Activated CD4-positive, alpha-beta T cell treated with anti-CD3 and anti-CD28 coated beads, Interleukin-2, amount 10 ng/mL, durations not matched to agents 24 days and 14 days (primary cell): ENCODE results near the gene GPN1. TPM values are rescaled to one million over a fixed set of nuclear protein-coding genes. Genes with fewer than 3 reads are reported as not detected.
A peak's percentile ranks its signal among the peaks of the same experiment; 100 is the strongest.
"Not testable (repeated sequence)": the region's sequence is repeated elsewhere in the genome, so short reads cannot be mapped to it uniquely, and the experiment has no call there.

Experiments
- DNase-seq: peaks from one replicate; pipeline ENCODE4 v3.0.0; 2022
- H3K27ac Mint-ChIP-seq: one replicate; pipeline ENCODE4 v1.8.0; 2022; ENCODE audit warnings: mild to moderate bottlenecking, mixed read lengths
- H3K27me3 Mint-ChIP-seq: one replicate; pipeline ENCODE4 v1.8.0; 2022; ENCODE audit warnings: mixed read lengths
- H3K36me3 Mint-ChIP-seq: one replicate; pipeline ENCODE4 v1.8.0; 2022; ENCODE audit warnings: low read depth, mild to moderate bottlenecking, mixed read lengths
- H3K4me1 Mint-ChIP-seq: one replicate; pipeline ENCODE4 v1.8.0; 2021; ENCODE audit warnings: mixed read lengths
- H3K4me3 Mint-ChIP-seq: one replicate; pipeline ENCODE4 v1.8.0; 2022; ENCODE audit warnings: mild to moderate bottlenecking, moderate library complexity, mixed read lengths
- H3K9me3 Mint-ChIP-seq: one replicate; pipeline ENCODE4 v1.8.0; 2021; ENCODE audit warnings: mixed read lengths
- intact Hi-C: fragments of 100-400 bp; cut with micrococcal nuclease; formaldehyde crosslinking; loops from one replicate; pipeline ENCODE4 v1.15.1; 2023
- total RNA-seq: library from RNA; stranded (reverse); gene quantifications from 2 replicates; pipeline ENCODE4 v1.2.3, GENCODE V29; 2022

GPN1 gene
- total RNA-seq, 1 donor from 2014 or later: 51.0 TPM

DNA sequence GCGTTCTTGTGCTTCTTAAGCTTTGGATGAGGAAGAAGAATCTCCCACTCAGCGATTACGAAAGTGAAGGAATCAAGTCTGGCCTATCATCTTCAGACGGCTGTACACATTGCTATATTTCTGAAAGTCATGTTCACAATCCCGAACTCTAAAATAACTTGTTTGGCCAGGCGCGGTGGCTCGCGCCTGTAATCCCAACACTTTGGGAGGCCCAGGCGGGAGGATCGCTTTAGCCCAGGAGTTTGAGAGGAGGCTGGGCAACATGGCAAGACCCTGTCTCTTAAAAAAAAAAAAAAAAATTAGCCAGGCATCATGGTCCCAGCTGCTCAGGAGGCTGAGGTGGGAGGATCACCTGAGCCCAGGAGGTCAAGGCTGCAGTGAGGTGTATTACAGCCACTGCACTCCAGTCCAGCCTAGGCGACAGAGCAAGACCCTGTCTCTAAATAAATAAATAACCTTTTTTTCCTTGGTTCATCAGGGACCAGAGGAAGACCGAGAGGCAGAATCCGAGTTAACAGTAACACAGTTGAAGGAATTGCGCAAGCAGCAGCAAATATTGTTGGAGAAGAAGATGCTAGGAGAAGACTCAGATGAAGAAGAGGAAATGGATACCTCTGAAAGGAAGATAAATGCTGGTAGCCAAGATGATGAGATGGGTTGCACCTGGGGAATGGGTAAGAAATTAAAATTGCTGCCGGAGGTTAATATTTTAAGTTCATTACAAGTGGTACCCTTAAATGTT, 35.9 kb downstream of the GPN1 start:
- intact Hi-C loops: loop anchor here (5.0 to 10.0 kb wide), 4 partner anchors 80 to 292 kb away; partner anchors contain the start of genes EIF2B4, FNDC4, GCKR and PPM1G

DNA sequence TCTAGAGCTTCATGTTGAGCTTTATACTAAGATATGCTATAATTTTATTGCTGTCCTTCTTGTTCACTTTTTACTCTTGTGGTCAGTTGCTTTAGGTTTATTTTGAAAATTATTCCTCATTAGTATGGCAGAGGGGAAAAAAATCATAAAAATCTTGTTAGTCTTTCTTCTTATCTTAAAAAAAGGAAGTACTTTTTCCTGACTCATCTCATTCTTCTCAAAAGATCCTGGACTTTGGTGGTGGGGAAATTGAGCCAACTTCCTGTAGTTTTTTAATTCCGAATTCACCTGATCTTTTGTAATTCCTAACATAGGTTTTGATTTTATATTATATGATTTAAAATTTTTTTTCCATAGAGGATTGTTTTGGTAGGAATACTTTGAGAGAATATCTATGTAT, 38.6 kb downstream of the GPN1 start:
- no peak overlapping the region for H3K27ac Mint-ChIP-seq
- no peak overlapping the region for H3K4me3 Mint-ChIP-seq
- peaks cover 26% of the 10 kb centered on the region for H3K4me1 Mint-ChIP-seq
- no peaks in the 10 kb centered on the region for H3K9me3 Mint-ChIP-seq
- DNase-seq: no peak
- peaks cover 40% of the 10 kb centered on the region for H3K36me3 Mint-ChIP-seq
- intact Hi-C loops: loop anchor here (10.0 kb wide), 3 partner anchors 83 to 263 kb away; partner anchors contain the start of genes FNDC4, GCKR, PPM1G and ZNF512
- no peaks in the 10 kb centered on the region for H3K27me3 Mint-ChIP-seq

More for the DNA sequence above, 35.9 kb downstream of the GPN1 start:
- H3K9me3 Mint-ChIP-seq: no peaks in the 10 kb centered on the region
- DNase-seq: no peak
- peak overlapping the region; percentile 75 for H3K27ac Mint-ChIP-seq
- H3K4me1 Mint-ChIP-seq: peaks cover 31% of the 10 kb centered on the region
- H3K4me3 Mint-ChIP-seq: peak overlapping the region; percentile 98
- peaks cover 44% of the 10 kb centered on the region for H3K36me3 Mint-ChIP-seq
- H3K27me3 Mint-ChIP-seq: no peaks in the 10 kb centered on the region

DNA sequence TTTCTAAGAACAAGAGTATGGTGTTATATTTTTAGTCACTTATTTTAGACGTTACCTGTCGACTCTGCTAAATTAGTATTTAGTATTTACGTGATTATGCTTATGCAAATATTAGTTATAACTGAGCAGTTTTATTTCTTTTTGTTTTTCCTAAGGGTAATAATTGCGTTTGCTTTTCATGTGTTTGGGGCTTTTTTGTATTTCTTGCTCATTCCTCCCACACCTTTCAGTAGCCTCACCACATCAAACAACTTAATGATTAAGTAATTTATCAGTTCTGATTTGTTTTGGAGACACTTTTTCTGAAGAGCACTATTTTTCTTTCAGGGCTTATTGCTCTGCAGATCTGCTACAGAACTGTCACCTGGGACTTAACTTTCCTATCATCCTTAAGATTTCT, 42.4 kb downstream of the GPN1 start:
- intact Hi-C loops: no loop called here
- Mint-ChIP-seq H3K36me3 (peaks cover 58% of the 10 kb centered on the region), H3K27me3 (no peaks in the 10 kb centered on the region), H3K4me1 (peaks cover 12% of the 10 kb centered on the region), H3K9me3 (no peaks in the 10 kb centered on the region), H3K27ac (no peak overlapping the region), H3K4me3 (no peak overlapping the region)
- no peak for DNase-seq

DNA sequence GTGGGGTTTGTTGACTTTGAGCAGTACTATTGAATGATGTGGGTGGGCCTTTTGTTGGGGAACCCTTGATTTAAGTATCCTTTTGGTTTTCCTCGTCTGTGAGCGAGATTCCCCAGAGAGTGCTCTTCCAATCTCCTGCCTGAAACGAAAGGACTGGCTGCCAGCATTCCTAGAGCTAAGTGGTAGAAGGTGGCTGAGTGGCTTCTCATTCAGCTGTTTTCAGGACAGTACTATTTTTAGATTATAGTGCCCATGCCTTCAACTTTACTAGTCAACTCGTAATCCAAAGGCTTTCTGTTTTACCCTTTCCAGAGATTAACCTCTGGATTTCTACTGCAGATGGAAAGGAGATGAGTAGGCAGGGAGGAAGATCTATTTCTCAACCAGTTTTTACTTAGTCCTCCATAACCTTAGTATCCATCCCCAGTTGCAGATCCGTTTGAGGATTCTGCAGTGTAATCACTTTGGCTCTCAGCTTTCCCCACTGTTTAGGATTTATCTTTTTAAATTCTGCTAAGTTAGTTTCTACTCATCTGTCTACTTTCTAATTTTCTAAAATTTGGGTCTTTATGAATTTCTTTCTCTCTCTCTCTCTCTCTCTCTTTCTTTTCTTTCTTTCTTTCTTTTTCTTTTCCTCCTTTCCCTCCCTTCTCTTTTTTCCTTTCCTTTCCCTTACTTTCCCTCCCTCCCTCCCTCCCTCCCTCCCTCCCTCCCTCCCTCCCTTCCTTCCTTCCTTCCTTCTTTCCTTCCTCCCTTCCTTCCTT, 44.1 kb downstream of the GPN1 start:
- Mint-ChIP-seq H3K4me3 (no peak overlapping the region), H3K27ac (no peak overlapping the region), H3K36me3 (peaks cover 52% of the 10 kb centered on the region), H3K9me3 (no peaks in the 10 kb centered on the region), H3K4me1 (peaks cover 12% of the 10 kb centered on the region), H3K27me3 (no peaks in the 10 kb centered on the region)
- no peak for DNase-seq
- intact Hi-C loops: no loop called here

DNA sequence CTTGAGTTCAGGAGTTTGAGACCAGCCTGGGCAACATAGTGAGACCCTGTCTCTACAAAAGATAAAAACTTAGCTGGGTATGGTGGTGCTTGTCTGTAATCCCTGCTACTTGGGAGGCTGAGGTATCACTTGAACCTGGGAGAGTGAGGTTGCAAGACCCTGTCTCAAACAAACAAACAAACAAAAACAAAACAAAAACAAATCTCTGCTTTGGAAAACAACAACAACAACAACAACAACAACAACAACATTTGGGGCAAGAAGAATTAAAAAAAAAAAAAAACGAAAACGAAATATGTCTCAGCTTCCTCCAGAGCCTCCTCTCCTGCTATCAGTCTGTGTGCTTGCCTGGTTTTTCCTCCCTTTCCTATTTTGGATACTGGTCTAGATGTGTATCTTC, 51.7 kb downstream of the GPN1 start:
- no peak overlapping the region for H3K27ac Mint-ChIP-seq
- H3K4me1 Mint-ChIP-seq: peaks cover 26% of the 10 kb centered on the region
- H3K27me3 Mint-ChIP-seq: no peaks in the 10 kb centered on the region
- H3K9me3 Mint-ChIP-seq: no peaks in the 10 kb centered on the region
- no peak overlapping the region for H3K4me3 Mint-ChIP-seq
- peaks cover 43% of the 10 kb centered on the region for H3K36me3 Mint-ChIP-seq
- intact Hi-C loops: loop anchor here (5.0 kb wide), 2 partner anchors 253 to 298 kb away; partner anchors contain the start of genes NRBP1 and ZNF513
- DNase-seq: no peak

DNA sequence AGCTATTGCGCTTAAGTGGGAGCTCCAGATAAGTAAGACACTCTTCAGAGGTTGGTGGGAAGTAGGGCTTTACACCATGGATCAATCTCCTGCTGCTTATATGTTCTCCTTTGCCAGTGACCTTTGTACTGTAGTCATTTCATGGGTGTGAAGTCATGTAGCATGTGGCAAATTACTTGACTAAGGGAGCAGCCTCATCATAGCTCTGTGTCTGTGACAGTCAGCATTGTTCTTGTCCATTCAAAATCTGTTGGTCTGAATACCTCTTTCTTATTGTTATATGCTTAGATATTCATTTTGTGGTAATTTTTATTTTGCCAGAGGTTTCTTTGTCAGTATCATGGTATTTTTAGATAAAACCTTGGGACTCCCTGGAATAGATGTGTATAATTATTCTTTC, 53.0 kb downstream of the GPN1 start:
- peaks cover 46% of the 10 kb centered on the region for H3K36me3 Mint-ChIP-seq

DNA sequence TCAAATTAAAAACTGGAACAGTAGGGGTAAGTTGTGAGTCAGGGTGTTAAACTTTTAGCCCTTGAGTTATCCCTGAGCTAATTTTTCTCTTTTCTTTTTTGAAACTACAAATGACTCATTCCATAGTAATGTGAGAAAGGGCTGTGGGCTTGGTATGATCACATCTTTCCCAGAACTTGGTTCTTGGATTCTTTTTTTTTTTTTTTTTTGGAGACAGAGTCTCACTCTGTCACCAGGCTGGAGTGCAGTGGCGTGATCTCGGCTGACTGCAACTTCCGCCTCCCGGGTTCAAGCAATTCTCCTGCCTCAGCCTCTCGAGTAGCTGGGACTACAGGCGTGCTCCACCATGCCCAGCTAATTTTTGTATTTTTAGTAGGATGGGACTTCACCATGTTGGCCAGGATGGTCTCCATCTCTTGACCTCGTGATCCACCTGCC, 53.5 kb downstream of the GPN1 start:
- H3K4me3 Mint-ChIP-seq, H3K27me3 Mint-ChIP-seq, H3K9me3 Mint-ChIP-seq, DNase-seq: not testable (repeated sequence)
- Mint-ChIP-seq H3K36me3 (peaks cover 46% of the 10 kb centered on the region), H3K27ac (peak overlapping the region; percentile 86), H3K4me1 (peaks cover 26% of the 10 kb centered on the region)
- intact Hi-C loops: loop anchor here (2.0 to 5.0 kb wide), 5 partner anchors 20 to 300 kb away; partner anchors contain the start of genes CCDC121, GPN1, NRBP1 and SLC4A1AP

More for the DNA sequence above, 53.0 kb downstream of the GPN1 start:
- Mint-ChIP-seq H3K4me1 (peaks cover 26% of the 10 kb centered on the region), H3K27ac (peak overlapping the region; percentile 86), H3K27me3 (no peaks in the 10 kb centered on the region), H3K4me3 (no peak overlapping the region), H3K9me3 (no peaks in the 10 kb centered on the region)
- no peak for DNase-seq
- intact Hi-C loops: loop anchor here (2.0 to 5.0 kb wide), 5 partner anchors 19 to 300 kb away; partner anchors contain the start of genes CCDC121, GPN1, NRBP1 and SLC4A1AP

DNA sequence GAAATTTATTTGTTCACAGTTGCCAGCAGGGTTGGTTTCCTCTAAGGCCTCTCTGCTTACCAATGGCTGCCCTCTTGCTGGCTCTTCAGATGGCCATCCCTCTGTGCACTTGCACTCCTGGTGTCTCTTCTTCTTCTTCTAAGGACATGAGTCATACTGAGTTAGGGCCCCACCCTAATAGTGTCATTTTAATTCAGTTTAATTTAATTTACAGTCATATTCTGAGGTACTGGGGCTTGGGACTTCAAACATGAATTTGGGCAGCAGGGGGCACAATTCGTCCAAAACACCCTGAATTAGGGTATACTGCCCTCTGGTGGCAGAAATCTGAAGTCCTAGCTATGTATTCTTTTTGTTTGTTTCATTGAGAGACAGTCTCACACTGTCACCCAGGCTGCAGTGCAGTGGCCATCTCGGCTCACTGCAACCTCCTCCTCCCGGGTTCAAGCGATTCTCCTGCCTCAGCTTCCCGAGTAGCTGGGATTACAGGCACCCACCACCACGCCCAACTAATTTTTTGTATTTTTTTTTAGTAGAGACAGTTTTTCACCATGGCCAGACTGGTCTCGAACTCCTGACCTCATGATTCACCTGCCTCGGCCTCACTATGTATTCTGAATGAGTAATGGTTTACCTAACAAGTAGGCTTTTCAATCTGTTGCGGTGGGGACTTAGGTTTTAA, 54.7 kb downstream of the GPN1 start:
- H3K9me3 Mint-ChIP-seq: no peaks in the 10 kb centered on the region
- no peaks in the 10 kb centered on the region for H3K27me3 Mint-ChIP-seq
- intact Hi-C loops: loop anchor here (2.0 to 5.0 kb wide), 5 partner anchors 21 to 301 kb away; partner anchors contain the start of genes CCDC121, GPN1, NRBP1 and SLC4A1AP
- DNase-seq: peak; percentile 97
- H3K4me3 Mint-ChIP-seq: no peak overlapping the region
- peaks cover 49% of the 10 kb centered on the region for H3K36me3 Mint-ChIP-seq
- H3K27ac Mint-ChIP-seq: peak overlapping the region; percentile 79
- peaks cover 26% of the 10 kb centered on the region for H3K4me1 Mint-ChIP-seq

DNA sequence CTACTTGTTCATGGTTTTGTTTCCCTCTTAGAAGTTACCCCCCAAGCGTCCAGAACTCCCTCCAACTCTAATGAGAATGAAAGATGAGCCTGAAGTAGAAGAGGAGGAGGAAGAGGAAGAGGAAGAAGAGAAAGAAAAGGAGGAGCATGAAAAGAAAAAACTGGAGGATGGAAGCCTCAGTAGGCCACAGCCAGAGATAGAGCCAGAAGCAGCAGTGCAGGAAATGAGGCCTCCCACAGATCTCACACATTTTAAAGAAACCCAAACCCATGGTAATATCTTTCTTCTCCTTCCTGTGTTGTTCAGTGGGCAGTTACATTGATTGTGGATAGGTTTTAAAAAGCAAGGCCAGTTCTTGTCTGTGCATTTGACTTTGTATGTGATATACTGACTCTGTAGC, 56.2 kb downstream of the GPN1 start:
- H3K27ac Mint-ChIP-seq: peak overlapping the region; percentile 80
- peak overlapping the region; percentile 43 for H3K4me3 Mint-ChIP-seq
- intact Hi-C loops, H3K27me3 Mint-ChIP-seq, DNase-seq, H3K9me3 Mint-ChIP-seq: not testable (repeated sequence)
- peaks cover 46% of the 10 kb centered on the region for H3K36me3 Mint-ChIP-seq
- peaks cover 26% of the 10 kb centered on the region for H3K4me1 Mint-ChIP-seq

DNA sequence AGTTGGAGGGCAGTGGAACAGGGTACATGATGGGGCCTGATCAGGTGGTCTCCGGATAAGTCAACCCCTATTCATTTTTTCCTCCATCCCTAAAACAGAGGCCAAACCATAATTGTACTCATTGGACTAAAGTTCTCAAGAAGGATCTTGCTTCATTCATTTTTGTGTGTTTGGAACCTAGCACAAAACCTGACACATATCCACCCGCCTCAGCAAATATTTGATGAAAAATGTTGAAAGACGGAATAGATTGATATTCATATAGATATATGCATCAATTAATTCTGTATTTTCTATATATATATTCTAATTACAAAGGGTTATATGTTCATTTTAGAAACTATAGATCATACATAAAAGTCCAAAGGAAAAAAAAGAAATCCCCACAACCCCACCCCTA, 56.7 kb downstream of the GPN1 start:
- H3K27ac Mint-ChIP-seq: peak overlapping the region; percentile 80
- no peak for DNase-seq
- H3K36me3 Mint-ChIP-seq: peaks cover 46% of the 10 kb centered on the region

DNA sequence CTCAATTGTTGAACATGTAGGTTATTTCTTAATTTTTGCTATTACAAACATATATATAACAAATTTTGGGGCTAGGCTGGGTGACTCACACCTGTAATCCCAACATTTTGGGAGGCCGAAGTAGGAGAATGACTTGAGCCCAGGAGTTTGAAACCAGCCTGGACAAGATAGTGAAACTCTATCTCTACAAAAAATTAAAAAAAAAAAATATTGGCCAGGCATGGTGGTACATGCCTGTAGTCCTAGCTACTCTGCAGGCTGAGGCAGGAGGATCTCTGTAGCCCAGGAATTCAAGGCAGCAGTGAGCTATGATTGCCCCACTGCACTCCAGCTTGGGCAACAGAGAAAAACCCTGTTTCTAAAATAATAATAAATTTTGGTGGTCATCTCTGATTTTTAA, 58.4 kb downstream of the GPN1 start:
- intact Hi-C loops: no loop called here
- no peaks in the 10 kb centered on the region for H3K27me3 Mint-ChIP-seq
- H3K9me3 Mint-ChIP-seq: no peaks in the 10 kb centered on the region
- H3K36me3 Mint-ChIP-seq: peaks cover 49% of the 10 kb centered on the region
- H3K4me1 Mint-ChIP-seq: peaks cover 21% of the 10 kb centered on the region
- no peak for DNase-seq
- no peak overlapping the region for H3K4me3 Mint-ChIP-seq
- no peak overlapping the region for H3K27ac Mint-ChIP-seq

More for the DNA sequence above, 56.7 kb downstream of the GPN1 start:
- Mint-ChIP-seq H3K9me3 (no peaks in the 10 kb centered on the region), H3K4me1 (peaks cover 26% of the 10 kb centered on the region), H3K27me3 (no peaks in the 10 kb centered on the region), H3K4me3 (peak overlapping the region; percentile 43)
- intact Hi-C loops: no loop called here

DNA sequence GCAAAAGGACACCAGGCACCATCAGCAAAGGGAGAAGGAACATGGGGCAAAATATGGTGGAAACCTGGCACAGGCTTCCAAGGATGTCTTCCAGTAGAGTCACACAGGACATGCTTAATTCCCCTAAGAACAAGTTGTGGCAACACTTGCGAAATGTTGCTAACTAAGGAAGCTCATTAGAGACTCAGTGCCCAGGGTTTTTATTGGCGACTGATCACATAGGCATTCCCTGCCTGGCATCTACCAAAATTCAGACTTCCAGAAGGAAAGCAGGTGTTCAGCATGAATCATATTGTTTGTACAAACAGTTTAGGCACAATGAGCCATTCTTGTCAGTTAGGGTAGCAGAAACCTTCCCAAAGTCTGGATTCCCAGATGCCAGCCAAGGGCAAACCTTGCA, 60.6 kb downstream of the GPN1 start:
- no peak for DNase-seq
- H3K9me3 Mint-ChIP-seq: no peaks in the 10 kb centered on the region
- H3K4me1 Mint-ChIP-seq: peaks cover 13% of the 10 kb centered on the region
- no peak overlapping the region for H3K27ac Mint-ChIP-seq
- H3K27me3 Mint-ChIP-seq: no peaks in the 10 kb centered on the region
- H3K4me3 Mint-ChIP-seq: no peak overlapping the region
- peaks cover 46% of the 10 kb centered on the region for H3K36me3 Mint-ChIP-seq
- intact Hi-C loops: no loop called here

DNA sequence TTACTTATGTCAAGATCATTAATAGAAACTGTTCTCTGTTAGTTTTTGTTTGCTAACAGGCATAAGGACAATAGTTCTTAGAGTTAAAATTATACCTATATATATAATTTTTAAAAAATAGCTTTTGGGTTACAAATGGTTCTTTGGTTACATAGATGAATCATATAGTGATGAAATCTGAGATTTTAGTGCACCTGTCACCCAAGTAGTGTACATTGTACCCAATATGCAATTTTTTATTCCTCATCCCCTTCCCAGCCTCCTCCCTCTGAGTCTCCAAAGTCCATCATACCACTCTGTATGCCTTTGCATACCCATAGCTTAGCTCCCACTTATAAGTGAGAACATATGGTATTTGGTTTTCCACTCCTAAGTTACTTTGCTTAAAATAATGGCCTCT, 61.2 kb downstream of the GPN1 start:
- H3K36me3 Mint-ChIP-seq: peaks cover 42% of the 10 kb centered on the region
- intact Hi-C loops: no loop called here
- H3K9me3 Mint-ChIP-seq: no peaks in the 10 kb centered on the region
- H3K4me3 Mint-ChIP-seq: no peak overlapping the region
- no peak overlapping the region for H3K27ac Mint-ChIP-seq
- H3K4me1 Mint-ChIP-seq: peaks cover 8% of the 10 kb centered on the region
- no peak for DNase-seq
- no peaks in the 10 kb centered on the region for H3K27me3 Mint-ChIP-seq
